Ishikawa (cell line): ENCODE measurements around the gene RASIP1.

Source experiments
- CEBPB ChIP-seq: IDR thresholded peaks from 2 replicates; pipeline ENCODE4 v1.6.1; 2012
- CREB1 ChIP-seq: IDR thresholded peaks from 2 replicates; pipeline ENCODE4 v1.6.1; 2012; ENCODE audit warnings: low read depth
- EGR1 ChIP-seq: IDR thresholded peaks from 2 replicates; pipeline ENCODE4 v1.6.1; 2012
- EP300 ChIP-seq: IDR thresholded peaks from 2 replicates; pipeline ENCODE4 v1.6.1; 2012; ENCODE audit warnings: borderline replicate concordance
- FOXM1 ChIP-seq: IDR thresholded peaks from 2 replicates; pipeline ENCODE4 v1.6.1; 2012; ENCODE audit warnings: low read depth, borderline replicate concordance
- MAX ChIP-seq: IDR thresholded peaks from 2 replicates; pipeline ENCODE4 v1.6.1; 2012
- NFIC ChIP-seq: IDR thresholded peaks from 2 replicates; pipeline ENCODE4 v1.6.1; 2012
- RAD21 ChIP-seq: IDR thresholded peaks from 2 replicates; pipeline ENCODE4 v1.6.1; 2012; ENCODE audit warnings: low read depth
- TAF1 ChIP-seq: IDR thresholded peaks from 2 replicates; pipeline ENCODE4 v1.6.1; 2012; ENCODE audit warnings: low read depth, mild to moderate bottlenecking
- TCF12 ChIP-seq: IDR thresholded peaks from 2 replicates; pipeline ENCODE4 v1.6.1; 2012; ENCODE audit warnings: low read depth
- TEAD4 ChIP-seq: IDR thresholded peaks from 2 replicates; pipeline ENCODE4 v1.6.1; 2012
- USF1 ChIP-seq: IDR thresholded peaks from 2 replicates; pipeline ENCODE4 v1.6.1; 2012
- YY1 ChIP-seq: IDR thresholded peaks from 2 replicates; pipeline ENCODE4 v1.6.1; 2012; ENCODE audit warnings: low read depth
- ZBTB7A ChIP-seq: IDR thresholded peaks from 2 replicates; pipeline ENCODE4 v1.6.1; 2012; ENCODE audit warnings: low read depth
- TF ChIP-seq, protein P1 (sequence below): IDR thresholded peaks from 2 replicates; pipeline ENCODE4 v1.6.1; 2012; ENCODE audit warnings: low read depth, mild to moderate bottlenecking

The RASIP1 gene

GRCh38 chr19:48777139-48777538, 36.7 kb upstream of the RASIP1 start:
- TF ChIP-seq YY1: no peak
- no peak for TF ChIP-seq NFIC
- TF ChIP-seq ZBTB7A: no peak
- TF ChIP-seq MAX: no peak
- no peak for TF ChIP-seq FOXM1
- no peak for TF ChIP-seq RAD21
- no peak for TF ChIP-seq CEBPB
- no peak for TF ChIP-seq CREB1

- no peak for TF ChIP-seq TCF12
- no peak for TF ChIP-seq USF1
- TF ChIP-seq RAD21: no peak
- no peak for TF ChIP-seq FOXM1
Measured at GRCh38 chr19:48772503-48772953, 32.1 kb upstream of the RASIP1 start.

- TF ChIP-seq FOXM1 (no peak), YY1 (no peak), CEBPB (no peak), TEAD4 (no peak)
Measured at GRCh38 chr19:48770734-48771472, 30.5 kb upstream of the RASIP1 start.

DNA sequence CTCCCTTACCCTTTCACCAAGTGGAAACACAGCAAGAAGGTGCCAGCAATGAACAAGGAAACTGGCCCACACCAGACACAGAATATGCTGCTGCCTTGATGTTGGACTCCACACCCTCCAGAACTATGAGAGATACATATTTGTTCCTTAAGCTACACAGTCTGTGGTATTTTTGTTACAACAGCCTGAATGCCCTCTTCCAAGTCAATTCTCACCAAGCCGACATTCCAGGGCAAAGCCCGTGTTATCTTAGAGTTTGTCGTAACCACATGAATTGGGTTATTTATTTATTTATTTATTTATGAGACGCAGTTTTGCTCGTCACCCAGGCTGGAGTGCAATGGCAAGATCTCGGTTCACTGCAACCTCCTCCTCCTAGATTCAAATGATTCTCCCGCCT, 29.9 kb upstream of the RASIP1 start:
- no peak for TF ChIP-seq USF1

DNA sequence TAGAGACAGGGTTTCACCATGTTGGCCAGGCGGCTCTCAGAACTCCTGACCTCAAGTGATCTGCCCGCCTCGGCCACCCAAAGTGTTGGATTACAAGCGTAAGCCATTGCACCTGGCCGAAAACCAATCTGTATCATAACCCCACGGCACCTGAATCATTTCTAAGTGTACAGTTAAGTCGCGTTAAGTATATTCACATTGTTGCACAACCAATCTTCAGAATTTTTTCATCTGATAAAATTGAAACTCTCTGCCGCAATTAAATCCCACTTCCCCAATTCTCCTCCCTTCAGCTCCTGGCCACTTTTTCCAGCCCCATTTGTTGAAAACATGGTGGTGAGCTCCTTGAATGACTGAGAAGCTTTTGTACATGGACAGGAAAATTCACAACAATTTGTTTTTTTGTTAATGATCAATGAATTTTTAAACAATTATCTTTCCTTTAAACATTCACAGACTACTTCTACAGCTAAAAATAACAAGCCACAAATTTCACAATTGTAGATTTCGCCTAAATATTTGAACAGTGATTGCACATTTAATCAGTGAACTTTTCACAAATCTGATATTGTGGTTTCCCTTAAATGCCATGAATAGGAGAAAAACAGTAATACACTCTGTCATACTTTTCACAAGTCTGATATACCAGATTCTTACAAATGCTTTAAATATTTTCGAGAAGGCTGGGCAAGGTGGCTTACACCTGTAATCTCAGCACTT, 28.7 kb upstream of the RASIP1 start:
- TF ChIP-seq FOXM1: no peak
- no peak for TF ChIP-seq CEBPB
- no peak for TF ChIP-seq ZBTB7A
- no peak for TF ChIP-seq NFIC
- TF ChIP-seq, protein P1, sequence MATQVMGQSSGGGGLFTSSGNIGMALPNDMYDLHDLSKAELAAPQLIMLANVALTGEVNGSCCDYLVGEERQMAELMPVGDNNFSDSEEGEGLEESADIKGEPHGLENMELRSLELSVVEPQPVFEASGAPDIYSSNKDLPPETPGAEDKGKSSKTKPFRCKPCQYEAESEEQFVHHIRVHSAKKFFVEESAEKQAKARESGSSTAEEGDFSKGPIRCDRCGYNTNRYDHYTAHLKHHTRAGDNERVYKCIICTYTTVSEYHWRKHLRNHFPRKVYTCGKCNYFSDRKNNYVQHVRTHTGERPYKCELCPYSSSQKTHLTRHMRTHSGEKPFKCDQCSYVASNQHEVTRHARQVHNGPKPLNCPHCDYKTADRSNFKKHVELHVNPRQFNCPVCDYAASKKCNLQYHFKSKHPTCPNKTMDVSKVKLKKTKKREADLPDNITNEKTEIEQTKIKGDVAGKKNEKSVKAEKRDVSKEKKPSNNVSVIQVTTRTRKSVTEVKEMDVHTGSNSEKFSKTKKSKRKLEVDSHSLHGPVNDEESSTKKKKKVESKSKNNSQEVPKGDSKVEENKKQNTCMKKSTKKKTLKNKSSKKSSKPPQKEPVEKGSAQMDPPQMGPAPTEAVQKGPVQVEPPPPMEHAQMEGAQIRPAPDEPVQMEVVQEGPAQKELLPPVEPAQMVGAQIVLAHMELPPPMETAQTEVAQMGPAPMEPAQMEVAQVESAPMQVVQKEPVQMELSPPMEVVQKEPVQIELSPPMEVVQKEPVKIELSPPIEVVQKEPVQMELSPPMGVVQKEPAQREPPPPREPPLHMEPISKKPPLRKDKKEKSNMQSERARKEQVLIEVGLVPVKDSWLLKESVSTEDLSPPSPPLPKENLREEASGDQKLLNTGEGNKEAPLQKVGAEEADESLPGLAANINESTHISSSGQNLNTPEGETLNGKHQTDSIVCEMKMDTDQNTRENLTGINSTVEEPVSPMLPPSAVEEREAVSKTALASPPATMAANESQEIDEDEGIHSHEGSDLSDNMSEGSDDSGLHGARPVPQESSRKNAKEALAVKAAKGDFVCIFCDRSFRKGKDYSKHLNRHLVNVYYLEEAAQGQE: no peak
- TF ChIP-seq TAF1: no peak
- TF ChIP-seq TCF12: no peak
- TF ChIP-seq EP300: no peak
- no peak for TF ChIP-seq RAD21
- no peak for TF ChIP-seq TEAD4

GRCh38 chr19:48760504-48761205, 20.2 kb upstream of the RASIP1 start:
- TF ChIP-seq TAF1 (no peak), CEBPB (no peak), EGR1 (no peak), YY1 (no peak), CREB1 (no peak), TEAD4 (no peak), MAX (no peak), FOXM1 (no peak), TCF12 (no peak)
- TF ChIP-seq, protein P1: no peak
